ENCODE measurements around the gene PTPRN2.
"Not testable (repeated sequence)": the region's sequence is repeated elsewhere in the genome, so short reads cannot be mapped to it uniquely, and the experiment has no call there.

Gene PTPRN2

GRCh38 chr7:158366916-158367633 is 220.5 kb downstream of the PTPRN2 start:
- no peak for DNase-seq (ENCODE audit: low spot score)

- no peak for DNase-seq (ENCODE audit: low spot score)
These were observed 221.3 kb downstream of the PTPRN2 start for GRCh38 chr7:158366346-158366745.

GRCh38 chr7:158365267-158365666 is 222.4 kb downstream of the PTPRN2 start:
- DNase-seq (ENCODE audit: low spot score): no peak

GRCh38 chr7:158364451-158364850 is 223.2 kb downstream of the PTPRN2 start:
- DNase-seq (ENCODE audit: low spot score): no peak

- DNase-seq (ENCODE audit: low spot score): no peak
These were observed 224.4 kb downstream of the PTPRN2 start for GRCh38 chr7:158362912-158363905.

GRCh38 chr7:158362001-158362400 is 225.6 kb downstream of the PTPRN2 start:
- no peak for DNase-seq (ENCODE audit: low spot score)

- DNase-seq (ENCODE audit: low spot score): no peak
These were observed 226.2 kb downstream of the PTPRN2 start for GRCh38 chr7:158361326-158361946.

- no peak for DNase-seq (ENCODE audit: low spot score)
These were observed 228.5 kb downstream of the PTPRN2 start for GRCh38 chr7:158358926-158359645.

- DNase-seq (ENCODE audit: low spot score): no peak
These were observed 229.5 kb downstream of the PTPRN2 start for GRCh38 chr7:158357898-158358821.

GRCh38 chr7:158357106-158357897 is 230.3 kb downstream of the PTPRN2 start:
- DNase-seq (ENCODE audit: low spot score): no peak

- DNase-seq (ENCODE audit: low spot score): no peak
These were observed 231.2 kb downstream of the PTPRN2 start for GRCh38 chr7:158356454-158356853.

GRCh38 chr7:158355456-158356065 is 232.1 kb downstream of the PTPRN2 start:
- DNase-seq (ENCODE audit: low spot score): no peak

- no peak for DNase-seq (ENCODE audit: low spot score)
These were observed 232.8 kb downstream of the PTPRN2 start for GRCh38 chr7:158354861-158355260.

GRCh38 chr7:158353606-158354570 is 233.7 kb downstream of the PTPRN2 start:
- no peak for DNase-seq (ENCODE audit: low spot score)

GRCh38 chr7:158351899-158352729 is 235.5 kb downstream of the PTPRN2 start:
- DNase-seq (ENCODE audit: low spot score): not testable (repeated sequence)

- DNase-seq (ENCODE audit: low spot score): no peak
These were observed 236.1 kb downstream of the PTPRN2 start for GRCh38 chr7:158351481-158351880.

- no peak for DNase-seq (ENCODE audit: low spot score)
These were observed 236.6 kb downstream of the PTPRN2 start for GRCh38 chr7:158351051-158351450.

All from putamen (tissue), 1 donor.